Activated CD8-positive, alpha-beta memory T cell treated with anti-CD3 and anti-CD28 coated beads, Interleukin-2, amount 50 U/mL, for 4 hours (primary cell): ENCODE measurements around the gene CSKMT.
"Not testable (repeated sequence)": the region's sequence is repeated elsewhere in the genome, so short reads cannot be mapped to it uniquely, and the experiment has no call there.

ENCODE experiments used
- DNase-seq: peaks from one replicate; pipeline ENCODE4 v3.0.0-alpha.2; 2020

Gene CSKMT

GRCh38 chr11:62689421-62690183 lies 24.5 kb downstream of the CSKMT start, which contains the start of gene LRRN4CL:
LRRN4CL (minus strand) TSS chr11:62689530; CDS start chr11:62688508, 1,022 bp downstream.
- no peak for DNase-seq

- DNase-seq: not testable (repeated sequence)
Observed at GRCh38 chr11:62693624-62694023, 28.5 kb downstream of the CSKMT start.

GRCh38 chr11:62694455-62695167 lies 29.5 kb downstream of the CSKMT start:
- DNase-seq: peak; percentile 79

- DNase-seq: no peak
Observed at GRCh38 chr11:62702246-62702645, 37.1 kb downstream of the CSKMT start.

GRCh38 chr11:62703921-62704320 lies 38.8 kb downstream of the CSKMT start:
- not testable (repeated sequence) for DNase-seq

GRCh38 chr11:62705413-62705812 lies 40.3 kb downstream of the CSKMT start:
- no peak for DNase-seq

- peak; percentile 96 for DNase-seq
Observed at GRCh38 chr11:62705880-62706849, 41.1 kb downstream of the CSKMT start.

GRCh38 chr11:62706850-62707247 lies 41.7 kb downstream of the CSKMT start:
- DNase-seq: no peak

- DNase-seq: no peak
Observed at GRCh38 chr11:62707277-62707861, 42.3 kb downstream of the CSKMT start, which contains the start of the genes BSCL2 and GNG3. BSCL2 (minus strand) TSS chr11:62707424; CDS start chr11:62707195, 229 bp downstream. GNG3 (plus strand) TSS chr11:62707676; CDS start chr11:62708296, 620 bp downstream.

GRCh38 chr11:62708392-62708791 lies 43.3 kb downstream of the CSKMT start:
- DNase-seq: no peak

GRCh38 chr11:62708793-62709192 lies 43.7 kb downstream of the CSKMT start:
- DNase-seq: peak; percentile 55

GRCh38 chr11:62709247-62710000 lies 44.3 kb downstream of the CSKMT start:
- peak; percentile 95 for DNase-seq

- peak; percentile 23 for DNase-seq
Observed at GRCh38 chr11:62710001-62710345, 44.9 kb downstream of the CSKMT start.

- DNase-seq: no peak
Observed at GRCh38 chr11:62712276-62712812, 47.2 kb downstream of the CSKMT start.

GRCh38 chr11:62712861-62713260 lies 47.7 kb downstream of the CSKMT start:
- no peak for DNase-seq

- DNase-seq: no peak
Observed at GRCh38 chr11:62713343-62713742, 48.2 kb downstream of the CSKMT start.

GRCh38 chr11:62715150-62716130 lies 50.3 kb downstream of the CSKMT start:
- DNase-seq: no peak

- no peak for DNase-seq
Observed at GRCh38 chr11:62716206-62716605, 51.1 kb downstream of the CSKMT start.

- no peak for DNase-seq
Observed at GRCh38 chr11:62716816-62717215, 51.7 kb downstream of the CSKMT start.
